ENCODE data around the gene EIPR1. TPM values are rescaled to one million over a fixed set of nuclear protein-coding genes. Genes with fewer than 3 reads are reported as not detected.

The EIPR1 gene
- total and polyA plus RNA-seq, 2 experiments from 2014 or later: 17.4 to 46.3 TPM

DNA sequence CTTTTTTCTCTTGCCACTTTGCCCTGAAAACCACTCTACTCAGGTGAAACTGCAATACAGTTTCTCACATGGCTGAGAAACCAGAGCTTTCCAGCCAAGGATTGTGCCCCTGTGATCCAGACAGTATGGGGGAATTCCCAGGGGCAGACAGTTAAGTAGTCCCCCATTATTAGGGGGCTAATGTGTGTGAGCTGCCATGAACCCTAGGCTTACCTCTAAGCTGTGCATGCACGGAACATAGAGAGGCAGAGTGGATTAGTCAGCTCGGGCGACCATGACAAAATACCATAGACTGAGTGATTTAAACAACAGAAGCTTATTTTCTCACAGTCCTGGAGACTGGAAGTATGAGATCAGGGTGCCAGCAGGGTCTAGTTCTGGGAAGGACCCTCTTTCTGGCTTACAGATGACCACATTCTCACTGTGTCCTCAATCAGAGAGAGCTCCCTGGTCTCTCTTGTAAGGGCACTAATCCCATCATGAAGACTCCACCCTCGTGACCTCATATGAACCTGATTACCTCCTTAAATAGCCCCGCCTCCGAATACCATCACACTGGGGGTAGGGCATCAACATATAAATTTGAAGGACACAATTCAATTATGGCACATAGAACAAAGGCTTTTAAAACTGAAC, 215.1 kb downstream of the EIPR1 start:
- Mint-ChIP-seq H3K4me3 (no peak overlapping the region), H3K27me3 (ENCODE audit: insufficient read depth, low read depth, poor library complexity) (peaks cover 10% of the 10 kb centered on the region), H3K4me1 (no peaks in the 10 kb centered on the region), H3K36me3 (ENCODE audit: low read depth) (peaks cover 35% of the 10 kb centered on the region; the same call in 2 of the 3 replicates), H3K9me3 (peaks cover 43% of the 10 kb centered on the region), H3K27ac (no peak overlapping the region)
- H3K4me1 ChIP-seq (ENCODE audit: insufficient read depth): no peaks in the 10 kb centered on the region
- H3K4me3 ChIP-seq: no peak overlapping the region
- DNase-seq (ENCODE audit: low spot score) (no peak), ATAC-seq (no peak)
- H3K9me2 ChIP-seq (ENCODE audit: insufficient read depth): no peaks in the 10 kb centered on the region
- H4K20me1 ChIP-seq (replicated peaks; ENCODE audit: insufficient read depth): no peaks in the 10 kb centered on the region
- no peak overlapping the region for H3K27ac ChIP-seq (ENCODE audit: low read depth)
- no peak overlapping the region for H2AFZ ChIP-seq
- H3K4me2 ChIP-seq: no peak overlapping the region
- no peaks in the 10 kb centered on the region for H3K79me2 ChIP-seq (replicated peaks; ENCODE audit: insufficient read depth)
- no peaks in the 10 kb centered on the region for H3K27me3 ChIP-seq (ENCODE audit: insufficient read depth)
- no peaks in the 10 kb centered on the region for H3K36me3 ChIP-seq (ENCODE audit: insufficient read depth)
- TF ChIP-seq ZNF114 (CRISPR knock-in tag; IDR thresholded peaks at IDR 0.05) (no peak), NANOG (IDR thresholded peaks at IDR 0.05; ENCODE audit: borderline replicate concordance) (no peak), CREB1 (CRISPR knock-in tag; IDR thresholded peaks at IDR 0.05; ENCODE audit: low read depth) (no peak), JUNB (IDR thresholded peaks at IDR 0.05; ENCODE audit: unreplicated experiment) (no peak), ZNF331 (CRISPR knock-in tag; IDR thresholded peaks at IDR 0.05; ENCODE audit: low read depth) (no peak), POLR2AphosphoS5 (IDR thresholded peaks at IDR 0.05; ENCODE audit: low read depth) (no peak), EZH2 (IDR thresholded peaks at IDR 0.05; ENCODE audit: low read depth, unreplicated experiment) (no peak), EZH2phosphoT487 (IDR thresholded peaks at IDR 0.05; ENCODE audit: unreplicated experiment) (no peak), STAT1 (IDR thresholded peaks at IDR 0.05; ENCODE audit: unreplicated experiment) (no peak)
- TF ChIP-seq, protein P1, sequence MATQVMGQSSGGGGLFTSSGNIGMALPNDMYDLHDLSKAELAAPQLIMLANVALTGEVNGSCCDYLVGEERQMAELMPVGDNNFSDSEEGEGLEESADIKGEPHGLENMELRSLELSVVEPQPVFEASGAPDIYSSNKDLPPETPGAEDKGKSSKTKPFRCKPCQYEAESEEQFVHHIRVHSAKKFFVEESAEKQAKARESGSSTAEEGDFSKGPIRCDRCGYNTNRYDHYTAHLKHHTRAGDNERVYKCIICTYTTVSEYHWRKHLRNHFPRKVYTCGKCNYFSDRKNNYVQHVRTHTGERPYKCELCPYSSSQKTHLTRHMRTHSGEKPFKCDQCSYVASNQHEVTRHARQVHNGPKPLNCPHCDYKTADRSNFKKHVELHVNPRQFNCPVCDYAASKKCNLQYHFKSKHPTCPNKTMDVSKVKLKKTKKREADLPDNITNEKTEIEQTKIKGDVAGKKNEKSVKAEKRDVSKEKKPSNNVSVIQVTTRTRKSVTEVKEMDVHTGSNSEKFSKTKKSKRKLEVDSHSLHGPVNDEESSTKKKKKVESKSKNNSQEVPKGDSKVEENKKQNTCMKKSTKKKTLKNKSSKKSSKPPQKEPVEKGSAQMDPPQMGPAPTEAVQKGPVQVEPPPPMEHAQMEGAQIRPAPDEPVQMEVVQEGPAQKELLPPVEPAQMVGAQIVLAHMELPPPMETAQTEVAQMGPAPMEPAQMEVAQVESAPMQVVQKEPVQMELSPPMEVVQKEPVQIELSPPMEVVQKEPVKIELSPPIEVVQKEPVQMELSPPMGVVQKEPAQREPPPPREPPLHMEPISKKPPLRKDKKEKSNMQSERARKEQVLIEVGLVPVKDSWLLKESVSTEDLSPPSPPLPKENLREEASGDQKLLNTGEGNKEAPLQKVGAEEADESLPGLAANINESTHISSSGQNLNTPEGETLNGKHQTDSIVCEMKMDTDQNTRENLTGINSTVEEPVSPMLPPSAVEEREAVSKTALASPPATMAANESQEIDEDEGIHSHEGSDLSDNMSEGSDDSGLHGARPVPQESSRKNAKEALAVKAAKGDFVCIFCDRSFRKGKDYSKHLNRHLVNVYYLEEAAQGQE (IDR thresholded peaks at IDR 0.05; ENCODE audit: unreplicated experiment): no peak
- TF ChIP-seq, protein P2, sequence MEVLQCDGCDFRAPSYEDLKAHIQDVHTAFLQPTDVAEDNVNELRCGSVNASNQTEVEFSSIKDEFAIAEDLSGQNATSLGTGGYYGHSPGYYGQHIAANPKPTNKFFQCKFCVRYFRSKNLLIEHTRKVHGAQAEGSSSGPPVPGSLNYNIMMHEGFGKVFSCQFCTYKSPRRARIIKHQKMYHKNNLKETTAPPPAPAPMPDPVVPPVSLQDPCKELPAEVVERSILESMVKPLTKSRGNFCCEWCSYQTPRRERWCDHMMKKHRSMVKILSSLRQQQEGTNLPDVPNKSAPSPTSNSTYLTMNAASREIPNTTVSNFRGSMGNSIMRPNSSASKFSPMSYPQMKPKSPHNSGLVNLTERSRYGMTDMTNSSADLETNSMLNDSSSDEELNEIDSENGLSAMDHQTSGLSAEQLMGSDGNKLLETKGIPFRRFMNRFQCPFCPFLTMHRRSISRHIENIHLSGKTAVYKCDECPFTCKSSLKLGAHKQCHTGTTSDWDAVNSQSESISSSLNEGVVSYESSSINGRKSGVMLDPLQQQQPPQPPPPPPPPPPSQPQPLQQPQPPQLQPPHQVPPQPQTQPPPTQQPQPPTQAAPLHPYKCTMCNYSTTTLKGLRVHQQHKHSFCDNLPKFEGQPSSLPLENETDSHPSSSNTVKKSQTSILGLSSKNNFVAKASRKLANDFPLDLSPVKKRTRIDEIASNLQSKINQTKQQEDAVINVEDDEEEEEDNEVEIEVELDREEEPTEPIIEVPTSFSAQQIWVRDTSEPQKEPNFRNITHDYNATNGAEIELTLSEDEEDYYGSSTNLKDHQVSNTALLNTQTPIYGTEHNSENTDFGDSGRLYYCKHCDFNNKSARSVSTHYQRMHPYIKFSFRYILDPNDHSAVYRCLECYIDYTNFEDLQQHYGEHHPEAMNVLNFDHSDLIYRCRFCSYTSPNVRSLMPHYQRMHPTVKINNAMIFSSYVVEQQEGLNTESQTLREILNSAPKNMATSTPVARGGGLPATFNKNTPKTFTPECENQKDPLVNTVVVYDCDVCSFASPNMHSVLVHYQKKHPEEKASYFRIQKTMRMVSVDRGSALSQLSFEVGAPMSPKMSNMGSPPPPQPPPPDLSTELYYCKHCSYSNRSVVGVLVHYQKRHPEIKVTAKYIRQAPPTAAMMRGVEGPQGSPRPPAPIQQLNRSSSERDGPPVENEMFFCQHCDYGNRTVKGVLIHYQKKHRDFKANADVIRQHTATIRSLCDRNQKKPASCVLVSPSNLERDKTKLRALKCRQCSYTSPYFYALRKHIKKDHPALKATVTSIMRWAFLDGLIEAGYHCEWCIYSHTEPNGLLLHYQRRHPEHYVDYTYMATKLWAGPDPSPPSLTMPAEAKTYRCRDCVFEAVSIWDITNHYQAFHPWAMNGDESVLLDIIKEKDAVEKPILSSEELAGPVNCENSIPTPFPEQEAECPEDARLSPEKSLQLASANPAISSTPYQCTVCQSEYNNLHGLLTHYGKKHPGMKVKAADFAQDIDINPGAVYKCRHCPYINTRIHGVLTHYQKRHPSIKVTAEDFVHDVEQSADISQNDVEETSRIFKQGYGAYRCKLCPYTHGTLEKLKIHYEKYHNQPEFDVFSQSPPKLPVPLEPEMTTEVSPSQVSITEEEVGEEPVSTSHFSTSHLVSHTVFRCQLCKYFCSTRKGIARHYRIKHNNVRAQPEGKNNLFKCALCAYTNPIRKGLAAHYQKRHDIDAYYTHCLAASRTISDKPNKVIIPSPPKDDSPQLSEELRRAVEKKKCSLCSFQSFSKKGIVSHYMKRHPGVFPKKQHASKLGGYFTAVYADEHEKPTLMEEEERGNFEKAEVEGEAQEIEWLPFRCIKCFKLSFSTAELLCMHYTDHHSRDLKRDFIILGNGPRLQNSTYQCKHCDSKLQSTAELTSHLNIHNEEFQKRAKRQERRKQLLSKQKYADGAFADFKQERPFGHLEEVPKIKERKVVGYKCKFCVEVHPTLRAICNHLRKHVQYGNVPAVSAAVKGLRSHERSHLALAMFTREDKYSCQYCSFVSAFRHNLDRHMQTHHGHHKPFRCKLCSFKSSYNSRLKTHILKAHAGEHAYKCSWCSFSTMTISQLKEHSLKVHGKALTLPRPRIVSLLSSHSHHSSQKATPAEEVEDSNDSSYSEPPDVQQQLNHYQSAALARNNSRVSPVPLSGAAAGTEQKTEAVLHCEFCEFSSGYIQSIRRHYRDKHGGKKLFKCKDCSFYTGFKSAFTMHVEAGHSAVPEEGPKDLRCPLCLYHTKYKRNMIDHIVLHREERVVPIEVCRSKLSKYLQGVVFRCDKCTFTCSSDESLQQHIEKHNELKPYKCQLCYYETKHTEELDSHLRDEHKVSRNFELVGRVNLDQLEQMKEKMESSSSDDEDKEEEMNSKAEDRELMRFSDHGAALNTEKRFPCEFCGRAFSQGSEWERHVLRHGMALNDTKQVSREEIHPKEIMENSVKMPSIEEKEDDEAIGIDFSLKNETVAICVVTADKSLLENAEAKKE (CRISPR knock-in tag; IDR thresholded peaks at IDR 0.05): no peak
- TF ChIP-seq, protein P3, sequence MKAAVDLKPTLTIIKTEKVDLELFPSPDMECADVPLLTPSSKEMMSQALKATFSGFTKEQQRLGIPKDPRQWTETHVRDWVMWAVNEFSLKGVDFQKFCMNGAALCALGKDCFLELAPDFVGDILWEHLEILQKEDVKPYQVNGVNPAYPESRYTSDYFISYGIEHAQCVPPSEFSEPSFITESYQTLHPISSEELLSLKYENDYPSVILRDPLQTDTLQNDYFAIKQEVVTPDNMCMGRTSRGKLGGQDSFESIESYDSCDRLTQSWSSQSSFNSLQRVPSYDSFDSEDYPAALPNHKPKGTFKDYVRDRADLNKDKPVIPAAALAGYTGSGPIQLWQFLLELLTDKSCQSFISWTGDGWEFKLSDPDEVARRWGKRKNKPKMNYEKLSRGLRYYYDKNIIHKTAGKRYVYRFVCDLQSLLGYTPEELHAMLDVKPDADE (IDR thresholded peaks at IDR 0.05): no peak
- TF ChIP-seq, protein P4, sequence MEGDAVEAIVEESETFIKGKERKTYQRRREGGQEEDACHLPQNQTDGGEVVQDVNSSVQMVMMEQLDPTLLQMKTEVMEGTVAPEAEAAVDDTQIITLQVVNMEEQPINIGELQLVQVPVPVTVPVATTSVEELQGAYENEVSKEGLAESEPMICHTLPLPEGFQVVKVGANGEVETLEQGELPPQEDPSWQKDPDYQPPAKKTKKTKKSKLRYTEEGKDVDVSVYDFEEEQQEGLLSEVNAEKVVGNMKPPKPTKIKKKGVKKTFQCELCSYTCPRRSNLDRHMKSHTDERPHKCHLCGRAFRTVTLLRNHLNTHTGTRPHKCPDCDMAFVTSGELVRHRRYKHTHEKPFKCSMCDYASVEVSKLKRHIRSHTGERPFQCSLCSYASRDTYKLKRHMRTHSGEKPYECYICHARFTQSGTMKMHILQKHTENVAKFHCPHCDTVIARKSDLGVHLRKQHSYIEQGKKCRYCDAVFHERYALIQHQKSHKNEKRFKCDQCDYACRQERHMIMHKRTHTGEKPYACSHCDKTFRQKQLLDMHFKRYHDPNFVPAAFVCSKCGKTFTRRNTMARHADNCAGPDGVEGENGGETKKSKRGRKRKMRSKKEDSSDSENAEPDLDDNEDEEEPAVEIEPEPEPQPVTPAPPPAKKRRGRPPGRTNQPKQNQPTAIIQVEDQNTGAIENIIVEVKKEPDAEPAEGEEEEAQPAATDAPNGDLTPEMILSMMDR (conservative IDR thresholded peaks at IDR 0.05; ENCODE audit: low read depth in 2 of 2): no peak
- H3F3A ChIP-seq (replicated peaks; ENCODE audit: low read depth): no peaks in the 10 kb centered on the region
